A549 (cell line): Measurements from ENCODE around the gene UTY.

Source experiments
- NR3C1 ChIP-seq: fragments of >200 bp; sonication (Bioruptor Twin); formaldehyde crosslinking; IDR thresholded peaks from 3 replicates; pipeline ENCODE4 v1.6.1; 2017
- POLR2A ChIP-seq: IDR thresholded peaks from 2 replicates; pipeline ENCODE4 v1.6.1; 2012; ENCODE audit warnings: mild to moderate bottlenecking, low read length
- TF ChIP-seq, protein P1 (sequence below): fragments of >200 bp; sonication (Bioruptor Twin); formaldehyde crosslinking; IDR thresholded peaks from 3 replicates; pipeline ENCODE4 v1.5.1; 2016
- TF ChIP-seq, protein P2 (sequence below): fragments of 200-600 bp; sonication (generic); IDR thresholded peaks from 2 replicates; pipeline ENCODE4 v1.6.1; 2016; ENCODE audit warnings: antibody characterized with exemption, mild to moderate bottlenecking, moderate library complexity

DNA sequence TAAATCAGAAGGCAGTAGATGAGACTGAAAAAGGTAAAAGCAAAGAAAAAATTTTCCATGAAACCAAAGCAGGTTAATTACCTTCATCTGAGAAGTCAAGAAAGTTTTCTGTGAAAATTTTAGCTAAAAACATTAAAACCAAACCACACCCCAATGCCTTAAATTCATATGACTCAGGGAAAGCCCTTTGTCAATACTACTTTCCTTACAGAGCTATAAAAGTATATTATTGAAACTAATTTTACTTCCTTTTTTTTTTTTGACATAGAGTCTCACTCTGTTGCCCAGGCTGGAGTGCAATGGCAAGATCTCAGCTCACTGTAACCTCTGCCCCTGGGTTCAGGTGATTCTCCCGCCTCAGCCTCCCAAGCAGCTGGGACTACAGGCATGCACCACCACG lies 117.2 kb downstream of the UTY start:
- TF ChIP-seq, protein P1, sequence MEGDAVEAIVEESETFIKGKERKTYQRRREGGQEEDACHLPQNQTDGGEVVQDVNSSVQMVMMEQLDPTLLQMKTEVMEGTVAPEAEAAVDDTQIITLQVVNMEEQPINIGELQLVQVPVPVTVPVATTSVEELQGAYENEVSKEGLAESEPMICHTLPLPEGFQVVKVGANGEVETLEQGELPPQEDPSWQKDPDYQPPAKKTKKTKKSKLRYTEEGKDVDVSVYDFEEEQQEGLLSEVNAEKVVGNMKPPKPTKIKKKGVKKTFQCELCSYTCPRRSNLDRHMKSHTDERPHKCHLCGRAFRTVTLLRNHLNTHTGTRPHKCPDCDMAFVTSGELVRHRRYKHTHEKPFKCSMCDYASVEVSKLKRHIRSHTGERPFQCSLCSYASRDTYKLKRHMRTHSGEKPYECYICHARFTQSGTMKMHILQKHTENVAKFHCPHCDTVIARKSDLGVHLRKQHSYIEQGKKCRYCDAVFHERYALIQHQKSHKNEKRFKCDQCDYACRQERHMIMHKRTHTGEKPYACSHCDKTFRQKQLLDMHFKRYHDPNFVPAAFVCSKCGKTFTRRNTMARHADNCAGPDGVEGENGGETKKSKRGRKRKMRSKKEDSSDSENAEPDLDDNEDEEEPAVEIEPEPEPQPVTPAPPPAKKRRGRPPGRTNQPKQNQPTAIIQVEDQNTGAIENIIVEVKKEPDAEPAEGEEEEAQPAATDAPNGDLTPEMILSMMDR = no peak
- TF ChIP-seq NR3C1 (no peak), POLR2A (no peak)
- TF ChIP-seq, protein P2, sequence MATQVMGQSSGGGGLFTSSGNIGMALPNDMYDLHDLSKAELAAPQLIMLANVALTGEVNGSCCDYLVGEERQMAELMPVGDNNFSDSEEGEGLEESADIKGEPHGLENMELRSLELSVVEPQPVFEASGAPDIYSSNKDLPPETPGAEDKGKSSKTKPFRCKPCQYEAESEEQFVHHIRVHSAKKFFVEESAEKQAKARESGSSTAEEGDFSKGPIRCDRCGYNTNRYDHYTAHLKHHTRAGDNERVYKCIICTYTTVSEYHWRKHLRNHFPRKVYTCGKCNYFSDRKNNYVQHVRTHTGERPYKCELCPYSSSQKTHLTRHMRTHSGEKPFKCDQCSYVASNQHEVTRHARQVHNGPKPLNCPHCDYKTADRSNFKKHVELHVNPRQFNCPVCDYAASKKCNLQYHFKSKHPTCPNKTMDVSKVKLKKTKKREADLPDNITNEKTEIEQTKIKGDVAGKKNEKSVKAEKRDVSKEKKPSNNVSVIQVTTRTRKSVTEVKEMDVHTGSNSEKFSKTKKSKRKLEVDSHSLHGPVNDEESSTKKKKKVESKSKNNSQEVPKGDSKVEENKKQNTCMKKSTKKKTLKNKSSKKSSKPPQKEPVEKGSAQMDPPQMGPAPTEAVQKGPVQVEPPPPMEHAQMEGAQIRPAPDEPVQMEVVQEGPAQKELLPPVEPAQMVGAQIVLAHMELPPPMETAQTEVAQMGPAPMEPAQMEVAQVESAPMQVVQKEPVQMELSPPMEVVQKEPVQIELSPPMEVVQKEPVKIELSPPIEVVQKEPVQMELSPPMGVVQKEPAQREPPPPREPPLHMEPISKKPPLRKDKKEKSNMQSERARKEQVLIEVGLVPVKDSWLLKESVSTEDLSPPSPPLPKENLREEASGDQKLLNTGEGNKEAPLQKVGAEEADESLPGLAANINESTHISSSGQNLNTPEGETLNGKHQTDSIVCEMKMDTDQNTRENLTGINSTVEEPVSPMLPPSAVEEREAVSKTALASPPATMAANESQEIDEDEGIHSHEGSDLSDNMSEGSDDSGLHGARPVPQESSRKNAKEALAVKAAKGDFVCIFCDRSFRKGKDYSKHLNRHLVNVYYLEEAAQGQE = no peak
